GM19395 (cell line): ENCODE results near the gene CYS1.
"Not testable (repeated sequence)": the region's sequence is repeated elsewhere in the genome, so short reads cannot be mapped to it uniquely, and the experiment has no call there.

Experiments used
- ATAC-seq: cut with Tn5 transposase; IDR thresholded peaks from one replicate; pipeline ENCODE4 v1.9.1; 2021; ENCODE audit warnings: mild to moderate bottlenecking, moderate library complexity; ENCODE audit not compliant: unreplicated experiment

CYS1 gene

GRCh38 chr2:10016001-10016801 lies 64.0 kb downstream of the CYS1 start:
- ATAC-seq = no peak

GRCh38 chr2:10015376-10015989 lies 64.7 kb downstream of the CYS1 start:
- not testable (repeated sequence) for ATAC-seq

- no peak for ATAC-seq
Measured at GRCh38 chr2:10014418-10015190, 65.6 kb downstream of the CYS1 start.

DNA sequence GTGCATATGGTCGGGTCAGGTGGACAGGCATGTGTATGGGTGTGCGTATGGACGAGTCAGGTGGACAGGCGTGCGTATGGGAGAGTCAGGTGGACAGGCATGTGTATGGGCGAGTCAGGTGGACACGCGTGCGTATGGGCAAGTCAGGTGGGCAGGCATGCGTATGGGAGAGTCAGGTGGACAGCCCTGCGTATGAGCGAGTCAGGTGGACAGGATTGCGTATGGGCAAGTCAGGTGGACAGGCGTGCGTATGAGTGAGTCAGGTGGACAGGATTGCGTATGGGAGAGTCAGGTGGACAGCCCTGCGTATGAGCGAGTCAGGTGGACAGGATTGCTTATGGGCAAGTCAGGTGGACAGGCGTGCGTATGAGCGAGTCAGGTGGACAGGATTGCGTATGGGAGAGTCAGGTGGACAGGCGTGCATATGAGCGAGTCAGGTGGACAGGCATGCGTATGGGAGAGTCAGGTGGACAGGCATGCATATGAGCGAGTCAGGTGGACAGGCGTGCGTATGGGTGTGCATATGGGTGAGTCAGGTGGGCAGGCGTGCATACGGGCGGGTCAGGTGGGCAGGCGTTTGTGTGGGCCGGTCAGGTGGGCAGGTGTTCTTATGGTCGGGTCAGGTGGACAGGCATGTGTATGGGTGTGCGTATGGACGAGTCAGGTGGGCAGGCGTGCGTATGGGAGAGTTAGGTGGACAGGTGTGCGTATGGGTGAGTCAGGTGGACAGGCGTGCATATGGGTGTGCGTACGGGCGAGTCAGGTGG lies 66.4 kb downstream of the CYS1 start:
- ATAC-seq = not testable (repeated sequence)

- no peak for ATAC-seq
Measured at GRCh38 chr2:10012963-10013461, 67.2 kb downstream of the CYS1 start.

DNA sequence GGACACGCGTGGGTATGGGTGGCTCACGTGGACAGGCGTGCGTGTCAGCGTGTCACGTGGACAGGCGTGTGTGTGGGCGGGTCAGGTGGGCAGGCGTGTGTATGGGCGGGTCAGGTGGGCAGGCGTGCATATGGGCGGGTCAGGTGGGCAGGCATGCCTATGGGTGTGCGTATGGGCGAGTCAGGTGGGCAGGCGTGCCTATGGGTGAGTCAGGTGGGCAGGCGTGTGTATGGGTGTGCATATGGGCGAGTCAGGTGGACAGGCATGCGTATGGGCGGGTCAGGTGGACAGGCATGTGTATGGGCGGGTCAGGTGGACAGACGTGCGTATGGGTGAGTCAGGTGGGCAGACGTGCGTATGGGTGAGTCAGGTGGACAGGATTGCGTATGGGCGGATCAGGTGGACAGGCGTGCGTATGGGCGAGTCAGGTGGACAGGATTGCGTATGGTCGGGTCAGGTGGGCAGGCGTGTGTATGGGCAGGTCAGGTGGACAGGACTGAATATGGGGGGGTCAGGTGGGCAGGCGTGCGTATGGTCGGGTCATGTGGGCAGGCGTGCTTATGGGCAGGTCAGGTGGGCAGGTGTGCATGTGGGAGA lies 67.7 kb downstream of the CYS1 start:
- not testable (repeated sequence) for ATAC-seq

DNA sequence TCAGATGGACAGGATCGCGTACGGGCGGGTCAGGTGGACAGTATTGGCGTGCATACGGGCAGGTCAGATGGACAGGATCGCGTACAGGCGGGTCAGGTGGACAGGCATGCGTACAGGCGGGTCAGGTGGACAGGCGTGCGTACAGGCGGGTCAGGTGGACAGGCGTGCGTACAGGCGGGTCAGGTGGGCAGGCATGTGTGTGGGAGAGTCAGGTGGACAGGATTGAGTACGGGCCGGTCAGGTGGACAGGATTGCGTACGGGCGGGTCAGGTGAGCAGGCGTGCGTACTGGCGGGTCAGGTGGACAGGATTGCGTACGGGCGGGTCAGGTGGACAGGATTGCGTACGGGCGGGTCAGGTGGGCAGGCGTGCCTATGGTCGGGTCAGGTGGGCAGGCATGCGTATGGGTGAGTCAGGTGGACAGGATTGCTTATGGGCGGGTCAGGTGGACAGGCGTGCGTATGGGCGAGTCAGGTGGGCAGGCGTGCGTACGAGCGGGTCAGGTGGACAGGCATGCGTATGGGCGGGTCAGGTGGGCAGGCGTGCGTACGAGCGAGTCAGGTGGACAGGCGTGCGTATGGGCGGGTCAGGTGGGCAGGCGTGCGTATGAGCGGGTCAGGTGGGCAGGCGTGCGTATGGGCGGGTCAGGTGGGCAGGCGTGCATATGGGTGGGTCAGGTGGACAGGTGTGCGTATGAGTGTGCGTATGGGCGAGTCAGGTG lies 68.4 kb downstream of the CYS1 start:
- not testable (repeated sequence) for ATAC-seq

DNA sequence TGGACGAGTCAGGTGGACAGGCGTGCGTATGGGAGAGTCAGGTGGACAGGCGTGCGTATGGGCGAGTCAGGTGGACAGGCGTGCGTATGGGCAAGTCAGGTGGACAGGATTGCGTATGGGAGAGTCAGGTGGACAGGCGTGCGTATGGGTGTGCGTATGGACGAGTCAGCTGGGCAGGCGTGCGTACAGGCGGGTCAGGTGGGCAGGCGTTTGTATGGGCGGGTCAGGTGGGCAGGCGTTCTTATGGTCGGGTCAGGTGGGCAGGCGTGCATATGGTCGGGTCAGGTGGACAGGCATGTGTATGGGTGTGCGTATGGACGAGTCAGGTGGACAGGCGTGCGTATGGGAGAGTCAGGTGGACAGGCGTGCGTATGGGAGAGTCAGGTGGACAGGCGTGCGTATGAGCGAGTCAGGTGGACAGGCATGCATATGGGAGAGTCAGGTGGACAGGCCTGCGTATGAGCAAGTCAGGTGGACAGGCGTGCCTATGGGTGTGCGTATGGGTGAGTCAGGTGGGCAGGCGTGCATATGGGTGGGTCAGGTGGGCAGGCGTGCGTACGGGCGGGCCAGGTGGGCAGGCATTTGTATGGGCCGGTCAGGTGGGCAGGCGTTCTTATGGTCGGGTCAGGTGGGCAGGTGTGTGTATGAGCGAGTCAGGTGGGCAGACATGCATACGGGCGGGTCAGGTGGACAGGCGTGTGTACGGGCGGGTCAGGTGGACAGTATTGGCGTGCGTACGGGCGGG lies 69.2 kb downstream of the CYS1 start:
- not testable (repeated sequence) for ATAC-seq

GRCh38 chr2:10009811-10010781 lies 70.1 kb downstream of the CYS1 start:
- no peak for ATAC-seq

GRCh38 chr2:10009271-10009810 lies 70.9 kb downstream of the CYS1 start:
- ATAC-seq = no peak

DNA sequence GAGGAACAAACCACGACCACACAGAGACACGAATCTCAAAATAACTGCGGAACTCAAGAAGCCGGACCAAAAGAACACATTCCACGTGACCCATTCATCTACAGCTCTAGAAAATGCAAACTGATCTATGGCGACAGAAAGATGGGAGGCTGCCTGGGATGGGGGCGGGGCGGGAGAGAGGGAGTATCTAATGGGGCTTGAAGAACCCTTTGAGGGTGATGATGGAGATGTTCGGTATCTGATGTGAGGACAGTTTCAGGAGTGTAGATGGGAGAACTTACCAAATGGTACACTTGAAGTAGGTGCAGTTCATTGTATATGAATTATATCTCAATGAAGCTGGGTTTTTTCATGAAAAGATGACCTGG lies 71.4 kb downstream of the CYS1 start:
- ATAC-seq = no peak

GRCh38 chr2:10007921-10008808 lies 72.0 kb downstream of the CYS1 start:
- no peak for ATAC-seq

- ATAC-seq = no peak
Measured at GRCh38 chr2:10007435-10007834, 72.8 kb downstream of the CYS1 start.
